B cell (primary cell): ENCODE results near the gene IPO13. TPM values are rescaled to one million over a fixed set of nuclear protein-coding genes. Genes with fewer than 3 reads are reported as not detected.

Source experiments
- ATAC-seq: fragments of 200-7000 bp; cut with Tn5 transposase; one replicate; pipeline ENCODE4 v1.10.0; 2021; ENCODE audit warnings: low read depth, mild to moderate bottlenecking, moderate number of reproducible peaks, moderate library complexity
- CTCF ChIA-PET: fragments of 350-600 bp; sonication (Branson Sonifier 250); formaldehyde crosslinking; loops from one replicate; lab custom pipeline; 2021; ENCODE audit warnings: antibody characterized with exemption, inconsistent platforms; lab: Charles Lee
- POLR2A ChIA-PET: fragments of 350-600 bp; sonication (Branson Sonifier 250); formaldehyde crosslinking; loops from one replicate; lab custom pipeline; 2021; ENCODE audit warnings: antibody characterized with exemption; lab: Charles Lee
- DNase-seq: peaks from one replicate; pipeline ENCODE4 v3.0.0; 2013
- H2AFZ ChIP-seq: 2 replicates; pipeline ENCODE4 v1.6.1; 2012; ENCODE audit warnings: mild to moderate bottlenecking, low read depth, low read length; ENCODE audit not compliant: insufficient read depth, poor library complexity, severe bottlenecking
- H3K27ac ChIP-seq, 2 donors: 1 replicate in 1 of 2; 2 replicates in 1 of 2; pipeline ENCODE4 v1.5.1; 2012 to 2013; ENCODE audit warnings: low read length in 2 of 2, mild to moderate bottlenecking in 2 of 2, moderate library complexity in 1 of 2
- H3K27me3 ChIP-seq, 4 experiments: fragments of 200-600 bp in 1 of 4; sonication (generic) in 1 of 4; replicated peaks in 1 of 4; 1 replicate in 2 of 4; 2 replicates in 2 of 4; pipeline versions ENCODE4 v1.6.1 to v1.7.0; 2013 to 2016; ENCODE audit warnings: low read length in 3 of 4, mild to moderate bottlenecking in 2 of 4, mixed read lengths in 1 of 4, moderate library complexity in 1 of 4; ENCODE audit not compliant: insufficient read depth in 4 of 4, control insufficient read depth in 3 of 4; ENCODE audit errors: control extremely low read depth in 1 of 4
- H3K36me3 ChIP-seq, 2 experiments: replicated peaks in 1 of 2; 1 replicate in 1 of 2; 2 replicates in 1 of 2; pipeline versions ENCODE4 v1.6.1 to v1.7.1; 2013; ENCODE audit warnings: low read length in 1 of 2; ENCODE audit not compliant: insufficient read depth in 2 of 2, control insufficient read depth in 1 of 2; ENCODE audit errors: control extremely low read depth in 1 of 2, extremely low read depth in 1 of 2
- H3K4me1 ChIP-seq, 2 donors: fragments of 200-600 bp in 1 of 2; sonication (generic) in 1 of 2; 1 replicate in 1 of 2; 2 replicates in 1 of 2; pipeline versions ENCODE4 v1.5.1 to v1.6.1; 2013 to 2017; ENCODE audit warnings: low read length in 2 of 2; ENCODE audit not compliant: control insufficient read depth in 2 of 2, insufficient read depth in 2 of 2
- H3K4me2 ChIP-seq: replicated peaks from 2 replicates; pipeline ENCODE3; 2012; ENCODE audit warnings: mild to moderate bottlenecking, low read depth, low read length; ENCODE audit not compliant: poor library complexity, severe bottlenecking
- H3K4me3 ChIP-seq, 5 experiments: fragments of 200-600 bp in 1 of 5; sonication (generic) in 1 of 5; 1 replicate in 3 of 5; 2 replicates in 2 of 5; pipeline versions ENCODE4 v1.5.1 to v1.7.0; 2011 to 2016; ENCODE audit warnings: low read length in 4 of 5, mild to moderate bottlenecking in 4 of 5, low read depth in 2 of 5, control low read depth in 1 of 5, moderate library complexity in 1 of 5; ENCODE audit not compliant: insufficient read depth in 1 of 5; ENCODE audit errors: control extremely low read depth in 1 of 5, extremely low read depth in 1 of 5
- H3K79me2 ChIP-seq: fragments of 200-600 bp; sonication (generic); one replicate; pipeline ENCODE4 v1.6.0; 2016; ENCODE audit warnings: low read length; ENCODE audit not compliant: control insufficient read depth, insufficient read depth
- H3K9ac ChIP-seq: fragments of 200-600 bp; sonication (generic); 2 replicates; pipeline ENCODE4 v1.6.1; 2017; ENCODE audit warnings: mild to moderate bottlenecking, low read length, moderate library complexity
- H3K9me3 ChIP-seq, 3 donors: one replicate each; pipeline versions ENCODE4 v1.6.1 to v1.7.1; 2013; ENCODE audit warnings: low read length in 2 of 3; ENCODE audit not compliant: control insufficient read depth in 2 of 3, insufficient read depth in 1 of 3; ENCODE audit errors: control extremely low read depth in 1 of 3
- H4K20me1 ChIP-seq: 2 replicates; pipeline ENCODE4 v1.6.0; 2012; ENCODE audit warnings: mild to moderate bottlenecking, low read length; ENCODE audit not compliant: insufficient read depth, control insufficient read depth, poor library complexity, severe bottlenecking
- H3K27ac Mint-ChIP-seq: one replicate; pipeline ENCODE4 v1.8.0; 2021; ENCODE audit warnings: mixed read lengths
- H3K27me3 Mint-ChIP-seq: one replicate; pipeline ENCODE4 v1.8.0; 2021; ENCODE audit warnings: mixed read lengths
- H3K4me1 Mint-ChIP-seq: one replicate; pipeline ENCODE4 v1.8.0; 2021; ENCODE audit warnings: mixed read lengths
- H3K4me3 Mint-ChIP-seq: one replicate; pipeline ENCODE4 v1.8.0; 2021; ENCODE audit warnings: mixed read lengths
- H3K9me3 Mint-ChIP-seq: one replicate; pipeline ENCODE4 v1.8.0; 2022; ENCODE audit warnings: mixed read lengths; ENCODE audit not compliant: insufficient read depth
- CTCF ChIP-seq: fragments of 200-600 bp; IDR thresholded peaks from one replicate; pipeline ENCODE4 v1.8.0; 2022; ENCODE audit warnings: antibody characterized with exemption, mild to moderate bottlenecking
- EZH2 ChIP-seq: IDR thresholded peaks from 2 replicates; pipeline ENCODE4 v1.6.1; 2012; ENCODE audit warnings: borderline replicate concordance, low read depth, mild to moderate bottlenecking, moderate library complexity, low read length; ENCODE audit not compliant: insufficient read depth, poor library complexity, severe bottlenecking
- WGBS: methylation state at CpG from one replicate; pipeline ENCODE4 v1.1.5; 2013; ENCODE audit warnings: missing lambda C conversion rate; ENCODE audit not compliant: insufficient coverage; 5-methylcytosine and 5-hydroxymethylcytosine counted together
- intact Hi-C: fragments of 100-400 bp; cut with micrococcal nuclease; formaldehyde crosslinking; loops from one replicate; pipeline ENCODE4 v1.10.0; 2022
- polyA plus RNA-seq: library from polyadenylated mRNA; depleted of rRNA; stranded (reverse); fragments of >200 nt; gene quantifications from 2 replicates; pipeline ENCODE4 v1.2.3, GENCODE V29; 2012
- total RNA-seq, 2 donors: library from RNA; stranded (reverse); fragments of 120-200 nt in 1 of 2; gene quantifications; 1 replicate in 1 of 2; 2 replicates in 1 of 2; pipeline versions ENCODE4 v1.2.3 to v1.2.4, GENCODE V29; 2013 to 2022

IPO13 gene
- total and polyA plus RNA-seq, 2 donors (not counting 1 experiment from before 2014, with no cell fraction given), result 18.7 to 19.7 TPM

GRCh38 chr1:44012404-44012803 is 65.7 kb downstream of the IPO13 start:
- no peak overlapping the region for H3K4me2 ChIP-seq
- POLR2A ChIA-PET, result no interaction called here
- no peak overlapping the region for H3K4me3 ChIP-seq
- intact Hi-C loops, result no loop called here
- no peak overlapping the region for H3K27ac ChIP-seq
- ATAC-seq (no peak), DNase-seq (no peak)
- H3K9ac ChIP-seq, result no peak overlapping the region
- H3K79me2 ChIP-seq, result no peaks in the 10 kb centered on the region
- H3K9me3 ChIP-seq, result no peaks in the 10 kb centered on the region
- no peak overlapping the region for H2AFZ ChIP-seq
- no peak for TF ChIP-seq CTCF
- TF ChIP-seq EZH2, result no peak
- no peaks in the 10 kb centered on the region for H3K9me3 Mint-ChIP-seq
- no peaks in the 10 kb centered on the region for H4K20me1 ChIP-seq
- H3K27me3 ChIP-seq, result no peaks in the 10 kb centered on the region
- H3K4me1 Mint-ChIP-seq, result no peaks in the 10 kb centered on the region
- no peaks in the 10 kb centered on the region for H3K4me1 ChIP-seq
- peaks cover 9% of the 10 kb centered on the region for H3K27me3 Mint-ChIP-seq
- no peak overlapping the region for H3K4me3 Mint-ChIP-seq
- no peak overlapping the region for H3K27ac Mint-ChIP-seq
- no peaks in the 10 kb centered on the region for H3K36me3 ChIP-seq
- CTCF ChIA-PET, result interaction anchor here (1.3 to 2.6 kb wide), 2 partner anchors 24 to 78 kb away, joined by 3 to 11 read pairs; no protein-coding TSS in a partner anchor
- 100% methylated on average over 1 of the region's 2 CpGs for WGBS

GRCh38 chr1:44012941-44013609 is 66.3 kb downstream of the IPO13 start:
- H3K27me3 Mint-ChIP-seq, result peaks cover 9% of the 10 kb centered on the region
- ATAC-seq, result no peak
- no peaks in the 10 kb centered on the region for H3K79me2 ChIP-seq
- 26% methylated on average over 13 of the region's 13 CpGs for WGBS
- no peak overlapping the region for H3K27ac ChIP-seq
- H3K4me3 Mint-ChIP-seq, result no peak overlapping the region
- no peaks in the 10 kb centered on the region for H3K4me1 ChIP-seq
- no peak overlapping the region for H2AFZ ChIP-seq
- POLR2A ChIA-PET, result no interaction called here
- H3K9ac ChIP-seq, result no peak overlapping the region
- no peaks in the 10 kb centered on the region for H4K20me1 ChIP-seq
- H3K36me3 ChIP-seq, result no peaks in the 10 kb centered on the region
- TF ChIP-seq CTCF (no peak), EZH2 (no peak)
- no peak overlapping the region for H3K27ac Mint-ChIP-seq
- DNase-seq, result no peak
- H3K9me3 ChIP-seq, result no peaks in the 10 kb centered on the region
- no peaks in the 10 kb centered on the region for H3K27me3 ChIP-seq
- H3K4me2 ChIP-seq, result no peak overlapping the region
- CTCF ChIA-PET, result interaction anchor here (1.3 to 3.0 kb wide), 3 partner anchors 7 to 78 kb away, joined by 3 to 21 read pairs (median 8); partner anchors contain the start of gene SLC6A9
- intact Hi-C loops, result no loop called here
- H3K9me3 Mint-ChIP-seq, result no peaks in the 10 kb centered on the region
- no peak overlapping the region for H3K4me3 ChIP-seq
- H3K4me1 Mint-ChIP-seq, result no peaks in the 10 kb centered on the region
